CD4-positive, alpha-beta T cell treated with Interleukin-10 for 1 hour (primary cell): ENCODE data around the gene VIPR2.
"Not testable (repeated sequence)": the region's sequence is repeated elsewhere in the genome, so short reads cannot be mapped to it uniquely, and the experiment has no call there.

Experiments used
- DNase-seq: peaks from one replicate; pipeline ENCODE4 v3.0.0-alpha.2; 2020

The VIPR2 gene

GRCh38 chr7:159102681-159103381 is 41.8 kb downstream of the VIPR2 start:
- no peak for DNase-seq

GRCh38 chr7:159101661-159102091 is 43.0 kb downstream of the VIPR2 start:
- not testable (repeated sequence) for DNase-seq

- not testable (repeated sequence) for DNase-seq
Measured at GRCh38 chr7:159101083-159101395, 43.6 kb downstream of the VIPR2 start.

GRCh38 chr7:159100281-159101082 is 44.2 kb downstream of the VIPR2 start:
- not testable (repeated sequence) for DNase-seq

GRCh38 chr7:159099711-159100231 is 44.9 kb downstream of the VIPR2 start:
- no peak for DNase-seq

- no peak for DNase-seq
Measured at GRCh38 chr7:159098811-159099655, 45.6 kb downstream of the VIPR2 start.

GRCh38 chr7:159098424-159098786 is 46.3 kb downstream of the VIPR2 start:
- no peak for DNase-seq

- no peak for DNase-seq
Measured at GRCh38 chr7:159097661-159098423, 46.8 kb downstream of the VIPR2 start.

- no peak for DNase-seq
Measured at GRCh38 chr7:159096736-159097581, 47.7 kb downstream of the VIPR2 start.

GRCh38 chr7:159095979-159096411 is 48.7 kb downstream of the VIPR2 start:
- no peak for DNase-seq

GRCh38 chr7:159094919-159095915 is 49.5 kb downstream of the VIPR2 start:
- DNase-seq: no peak

GRCh38 chr7:159094023-159094740 is 50.5 kb downstream of the VIPR2 start:
- DNase-seq: no peak

- DNase-seq: no peak
Measured at GRCh38 chr7:159093351-159093971, 51.2 kb downstream of the VIPR2 start.

GRCh38 chr7:159092701-159093121 is 52.0 kb downstream of the VIPR2 start:
- no peak for DNase-seq

- DNase-seq: no peak
Measured at GRCh38 chr7:159091480-159092475, 52.9 kb downstream of the VIPR2 start.

- DNase-seq: no peak
Measured at GRCh38 chr7:159091041-159091440, 53.6 kb downstream of the VIPR2 start.

- no peak for DNase-seq
Measured at GRCh38 chr7:159088016-159088865, 56.4 kb downstream of the VIPR2 start.
